ENCODE results near the gene FGD5.

Gene FGD5

GRCh38 chr3:14789640-14790285 is 29.0 kb upstream of the FGD5 start:
- DNase-seq (ENCODE audit: low spot score): no peak

- peak; percentile 88 for DNase-seq (ENCODE audit: low spot score)
Observed at GRCh38 chr3:14791343-14791945, 27.3 kb upstream of the FGD5 start.

- no peak for DNase-seq (ENCODE audit: low spot score)
Observed at GRCh38 chr3:14792691-14793121, 26.1 kb upstream of the FGD5 start.

GRCh38 chr3:14793126-14793857 is 25.5 kb upstream of the FGD5 start:
- no peak for DNase-seq (ENCODE audit: low spot score)

GRCh38 chr3:14793858-14794234 is 24.9 kb upstream of the FGD5 start:
- no peak for DNase-seq (ENCODE audit: low spot score)

GRCh38 chr3:14794435-14794834 is 24.3 kb upstream of the FGD5 start:
- no peak for DNase-seq (ENCODE audit: low spot score)

GRCh38 chr3:14795996-14796395 is 22.8 kb upstream of the FGD5 start:
- DNase-seq (ENCODE audit: low spot score): no peak

- DNase-seq (ENCODE audit: low spot score): no peak
Observed at GRCh38 chr3:14796403-14797077, 22.2 kb upstream of the FGD5 start.

- DNase-seq (ENCODE audit: low spot score): no peak
Observed at GRCh38 chr3:14797731-14798130, 21.0 kb upstream of the FGD5 start.

GRCh38 chr3:14798231-14798630 is 20.5 kb upstream of the FGD5 start:
- no peak for DNase-seq (ENCODE audit: low spot score)

- no peak for DNase-seq (ENCODE audit: low spot score)
Observed at GRCh38 chr3:14799146-14799545, 19.6 kb upstream of the FGD5 start.

GRCh38 chr3:14801031-14801430 is 17.7 kb upstream of the FGD5 start:
- DNase-seq (ENCODE audit: low spot score): no peak

- DNase-seq (ENCODE audit: low spot score): no peak
Observed at GRCh38 chr3:14801668-14802380, 16.9 kb upstream of the FGD5 start.

GRCh38 chr3:14802381-14802731 is 16.4 kb upstream of the FGD5 start:
- DNase-seq (ENCODE audit: low spot score): no peak

GRCh38 chr3:14803101-14803980 is 15.4 kb upstream of the FGD5 start:
- no peak for DNase-seq (ENCODE audit: low spot score)

- DNase-seq (ENCODE audit: low spot score): no peak
Observed at GRCh38 chr3:14803981-14804834, 14.6 kb upstream of the FGD5 start.

- no peak for DNase-seq (ENCODE audit: low spot score)
Observed at GRCh38 chr3:14804835-14805780, 13.7 kb upstream of the FGD5 start.

- no peak for DNase-seq (ENCODE audit: low spot score)
Observed at GRCh38 chr3:14805961-14806537, 12.7 kb upstream of the FGD5 start.
